OCI-LY3 (cell line): Measurements from ENCODE around the gene SLC3A2.
"Not testable (repeated sequence)": the region's sequence is repeated elsewhere in the genome, so short reads cannot be mapped to it uniquely, and the experiment has no call there.

Experiments used
- H2AFZ ChIP-seq: fragments of 200-600, 300-600 bp; shearing (Covaris generic); 2 replicates; pipeline ENCODE4 v1.6.0; 2014; ENCODE audit warnings: antibody characterized with exemption, low read depth, low read length
- H3K27ac ChIP-seq: fragments of 200-600, 300-600 bp; sonication (generic); 2 replicates; pipeline ENCODE4 v1.5.1; 2014; ENCODE audit warnings: mild to moderate bottlenecking, low read length, moderate library complexity, mixed read lengths
- H3K27me3 ChIP-seq: fragments of 200-600, 300-600 bp; sonication (generic); 2 replicates; pipeline ENCODE4 v1.6.1; 2014; ENCODE audit warnings: low read depth, low read length, mixed read lengths
- H3K36me3 ChIP-seq: fragments of 200-600, 300-600 bp; sonication (generic); replicated peaks from 2 replicates; pipeline ENCODE3; 2014; ENCODE audit warnings: low read depth, low read length, mixed read lengths
- H3K4me1 ChIP-seq: fragments of 300-600, 200-600 bp; sonication (generic); 2 replicates; pipeline ENCODE4 v1.6.1; 2014; ENCODE audit warnings: low read length, mixed read lengths
- H3K4me2 ChIP-seq: fragments of 200-600, 300-600 bp; sonication (generic); 2 replicates; pipeline ENCODE4 v1.6.1; 2014; ENCODE audit warnings: low read length, mixed read lengths
- H3K4me3 ChIP-seq: fragments of 300-600, 200-600 bp; sonication (generic); 2 replicates; pipeline ENCODE4 v1.5.1; 2014; ENCODE audit warnings: antibody characterized with exemption, mild to moderate bottlenecking, low read length, moderate library complexity
- H3K79me2 ChIP-seq: fragments of 300-600, 200-600 bp; shearing (Covaris generic); 2 replicates; pipeline ENCODE4 v1.6.1; 2014; ENCODE audit warnings: mild to moderate bottlenecking, low read length, mixed read lengths
- H3K9ac ChIP-seq: fragments of 300-600, 200-600 bp; shearing (Covaris generic); 2 replicates; pipeline ENCODE4 v1.6.0; 2014; ENCODE audit warnings: mild to moderate bottlenecking, low read length, moderate library complexity
- H3K9me3 ChIP-seq: fragments of 200-600, 300-600 bp; shearing (Covaris generic); 2 replicates; pipeline ENCODE4 v1.6.1; 2014; ENCODE audit warnings: low read length, mixed read lengths; ENCODE audit not compliant: insufficient read depth
- H4K20me1 ChIP-seq: fragments of 200-600, 300-600 bp; sonication (generic); 2 replicates; pipeline ENCODE4 v1.6.1; 2016; ENCODE audit warnings: low read length, mixed read lengths; ENCODE audit not compliant: insufficient read depth
- CTCF ChIP-seq: fragments of 200-600, 300-600 bp; sonication (generic); IDR thresholded peaks from 2 replicates; pipeline ENCODE4 v1.5.1; 2014; ENCODE audit warnings: antibody characterized with exemption, low read length, low read depth
- EZH2phosphoT487 ChIP-seq: fragments of 200-600 bp; shearing (Covaris generic); IDR thresholded peaks from 2 replicates; pipeline ENCODE4 v1.6.1; 2018; ENCODE audit warnings: antibody characterized with exemption, mixed run types, low read depth

The SLC3A2 gene

GRCh38 chr11:62858201-62858600 is 22.5 kb upstream of the SLC3A2 start:
- peaks cover 29% of the 10 kb centered on the region for H4K20me1 ChIP-seq
- peak overlapping the region; percentile 98 for H3K9ac ChIP-seq
- peaks cover 61% of the 10 kb centered on the region for H3K4me1 ChIP-seq
- H3K27me3 ChIP-seq, result no peaks in the 10 kb centered on the region
- H2AFZ ChIP-seq, result no peak overlapping the region
- H3K4me2 ChIP-seq, result peak overlapping the region; percentile 91
- TF ChIP-seq CTCF (no peak), EZH2phosphoT487 (no peak)
- peak overlapping the region; percentile 93 for H3K4me3 ChIP-seq
- peaks cover 39% of the 10 kb centered on the region for H3K36me3 ChIP-seq
- H3K9me3 ChIP-seq, result no peaks in the 10 kb centered on the region
- H3K27ac ChIP-seq, result peak overlapping the region; percentile 82
- H3K79me2 ChIP-seq, result peaks cover 100% of the 10 kb centered on the region

- Histone ChIP-seq H3K36me3 (peaks cover 38% of the 10 kb centered on the region), H4K20me1 (peaks cover 27% of the 10 kb centered on the region), H3K4me1 (peaks cover 51% of the 10 kb centered on the region), H3K79me2 (peaks cover 100% of the 10 kb centered on the region)
- H3K4me3 ChIP-seq, H3K9ac ChIP-seq, H3K27ac ChIP-seq, H3K9me3 ChIP-seq, H3K4me2 ChIP-seq, H2AFZ ChIP-seq, H3K27me3 ChIP-seq: not testable (repeated sequence)
Measured at GRCh38 chr11:62859281-62859703, 21.4 kb upstream of the SLC3A2 start.

GRCh38 chr11:62860835-62861563 is 19.7 kb upstream of the SLC3A2 start:
- H3K4me1 ChIP-seq, result peaks cover 47% of the 10 kb centered on the region
- peaks cover 30% of the 10 kb centered on the region for H4K20me1 ChIP-seq
- H2AFZ ChIP-seq, result no peak overlapping the region
- H3K9me3 ChIP-seq, result no peaks in the 10 kb centered on the region
- H3K36me3 ChIP-seq, result peaks cover 34% of the 10 kb centered on the region
- no peak overlapping the region for H3K9ac ChIP-seq
- H3K4me3 ChIP-seq, result no peak overlapping the region
- H3K79me2 ChIP-seq, result peaks cover 100% of the 10 kb centered on the region
- H3K27ac ChIP-seq, result peak overlapping the region; percentile 42
- H3K27me3 ChIP-seq, result no peaks in the 10 kb centered on the region
- peak overlapping the region; percentile 20; the same call in 1 of the 2 replicates for H3K4me2 ChIP-seq
- TF ChIP-seq CTCF (no peak), EZH2phosphoT487 (no peak)

- peak overlapping the region; percentile 42 for H3K27ac ChIP-seq
- peak overlapping the region; percentile 20; the same call in 1 of the 2 replicates for H3K4me2 ChIP-seq
- peaks cover 39% of the 10 kb centered on the region for H3K36me3 ChIP-seq
- peaks cover 47% of the 10 kb centered on the region for H3K4me1 ChIP-seq
- not testable (repeated sequence) for H2AFZ ChIP-seq, H3K9me3 ChIP-seq, H3K9ac ChIP-seq, H3K4me3 ChIP-seq, H3K27me3 ChIP-seq
- peaks cover 100% of the 10 kb centered on the region for H3K79me2 ChIP-seq
- H4K20me1 ChIP-seq, result peaks cover 36% of the 10 kb centered on the region
Measured at GRCh38 chr11:62861564-62862192, 19.0 kb upstream of the SLC3A2 start.

- Histone ChIP-seq H3K27ac (no peak overlapping the region), H3K4me2 (no peak overlapping the region), H3K36me3 (peaks cover 39% of the 10 kb centered on the region), H4K20me1 (peaks cover 36% of the 10 kb centered on the region), H3K79me2 (peaks cover 100% of the 10 kb centered on the region), H3K9ac (no peak overlapping the region), H3K4me1 (peaks cover 33% of the 10 kb centered on the region), H2AFZ (no peak overlapping the region), H3K9me3 (no peaks in the 10 kb centered on the region), H3K4me3 (no peak overlapping the region), H3K27me3 (no peaks in the 10 kb centered on the region)
- TF ChIP-seq EZH2phosphoT487, result no peak
- TF ChIP-seq CTCF, result no peak
Measured at GRCh38 chr11:62863687-62864335, 16.9 kb upstream of the SLC3A2 start.
